OCI-M1 (cell line): ENCODE data around the gene CCR5AS.
"Not testable (repeated sequence)": the region's sequence is repeated elsewhere in the genome, so short reads cannot be mapped to it uniquely, and the experiment has no call there.

Experiments used
- DNase-seq: peaks from one replicate; lab custom pipeline; 2025; lab: John Stamatoyannopoulos, UW

Gene CCR5AS

GRCh38 chr3:46356276-46356675 lies 50.6 kb downstream of the CCR5AS start:
- no peak for DNase-seq

- DNase-seq: peak; percentile 14
Observed at GRCh38 chr3:46354984-46355383, 51.9 kb downstream of the CCR5AS start.

- DNase-seq: no peak
Observed at GRCh38 chr3:46354478-46354877, 52.4 kb downstream of the CCR5AS start.

GRCh38 chr3:46353647-46354410 lies 53.0 kb downstream of the CCR5AS start, which contains the start of gene CCR2:
Gene CCR2, plus strand, starts transcription at chr3:46354111. Its CDS starts 3,417 bp downstream, at chr3:46357528.
- peak; percentile 27 for DNase-seq

- DNase-seq: no peak
Observed at GRCh38 chr3:46353090-46353489, 53.8 kb downstream of the CCR5AS start.

- DNase-seq: no peak
Observed at GRCh38 chr3:46351646-46352045, 55.2 kb downstream of the CCR5AS start.

- peak; percentile 85 for DNase-seq
Observed at GRCh38 chr3:46350262-46350565, 56.7 kb downstream of the CCR5AS start.

GRCh38 chr3:46349484-46350261 lies 57.2 kb downstream of the CCR5AS start:
- peak; percentile 85 for DNase-seq

- no peak for DNase-seq
Observed at GRCh38 chr3:46348823-46349482, 57.9 kb downstream of the CCR5AS start.

- DNase-seq: no peak
Observed at GRCh38 chr3:46344476-46344875, 62.4 kb downstream of the CCR5AS start.

GRCh38 chr3:46338840-46339239 lies 68.0 kb downstream of the CCR5AS start:
- DNase-seq: no peak

GRCh38 chr3:46337911-46338310 lies 69.0 kb downstream of the CCR5AS start:
- DNase-seq: no peak

GRCh38 chr3:46335541-46335940 lies 71.3 kb downstream of the CCR5AS start:
- DNase-seq: no peak

- DNase-seq: no peak
Observed at GRCh38 chr3:46334741-46335478, 72.0 kb downstream of the CCR5AS start.

GRCh38 chr3:46330676-46331075 lies 76.2 kb downstream of the CCR5AS start:
- not testable (repeated sequence) for DNase-seq

GRCh38 chr3:46325645-46326300 lies 81.1 kb downstream of the CCR5AS start:
- no peak for DNase-seq

GRCh38 chr3:46324036-46324435 lies 82.8 kb downstream of the CCR5AS start:
- peak; percentile 19 for DNase-seq

GRCh38 chr3:46321461-46322104 lies 85.3 kb downstream of the CCR5AS start:
- DNase-seq: no peak

GRCh38 chr3:46318207-46318927 lies 88.5 kb downstream of the CCR5AS start:
- no peak for DNase-seq

GRCh38 chr3:46316206-46316605 lies 90.7 kb downstream of the CCR5AS start:
- DNase-seq: no peak
